ENCODE data around the gene SECISBP2L.
"Not testable (repeated sequence)": the region's sequence is repeated elsewhere in the genome, so short reads cannot be mapped to it uniquely, and the experiment has no call there.

SECISBP2L gene

DNA sequence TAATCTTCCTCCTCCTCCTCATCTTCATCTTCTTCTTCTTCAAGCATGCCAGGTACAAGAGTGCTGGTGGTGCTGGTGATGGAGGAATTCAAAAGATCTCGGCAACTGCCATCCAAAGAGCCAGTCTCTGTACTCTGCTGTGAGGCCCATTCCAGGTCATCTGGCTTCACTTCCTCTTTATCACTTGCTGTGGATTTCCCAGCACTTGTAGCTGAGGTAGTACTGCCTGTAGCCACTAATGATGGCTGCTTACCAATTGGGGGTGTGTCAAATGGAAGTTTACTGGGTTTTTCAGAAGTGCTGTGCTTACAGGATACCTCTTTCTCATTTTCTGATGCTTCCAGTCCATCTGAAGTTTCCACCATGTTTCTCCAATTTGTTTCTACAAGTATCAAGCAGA, 53.7 kb downstream of the SECISBP2L start:
- no peak for DNase-seq

DNA sequence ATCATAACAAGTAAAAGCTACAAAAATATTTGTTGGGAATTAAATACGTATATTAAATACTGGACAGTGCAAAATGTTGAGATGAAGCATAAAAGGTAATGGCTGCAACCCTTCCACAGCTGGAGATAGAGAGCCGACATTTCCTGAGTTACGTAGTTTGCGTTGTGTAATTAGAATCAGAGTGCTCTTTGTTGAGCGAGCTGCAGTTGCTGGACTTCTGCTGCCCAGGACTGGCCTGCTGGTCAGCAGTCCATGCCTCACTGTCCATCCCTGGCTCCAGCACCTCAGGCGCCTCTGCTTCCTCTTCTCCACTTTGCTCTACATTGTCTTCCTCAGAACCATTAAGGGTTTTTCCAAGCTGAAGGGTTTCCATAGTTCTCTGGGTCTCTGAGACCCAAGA, 54.1 kb downstream of the SECISBP2L start:
- no peak for DNase-seq

DNA sequence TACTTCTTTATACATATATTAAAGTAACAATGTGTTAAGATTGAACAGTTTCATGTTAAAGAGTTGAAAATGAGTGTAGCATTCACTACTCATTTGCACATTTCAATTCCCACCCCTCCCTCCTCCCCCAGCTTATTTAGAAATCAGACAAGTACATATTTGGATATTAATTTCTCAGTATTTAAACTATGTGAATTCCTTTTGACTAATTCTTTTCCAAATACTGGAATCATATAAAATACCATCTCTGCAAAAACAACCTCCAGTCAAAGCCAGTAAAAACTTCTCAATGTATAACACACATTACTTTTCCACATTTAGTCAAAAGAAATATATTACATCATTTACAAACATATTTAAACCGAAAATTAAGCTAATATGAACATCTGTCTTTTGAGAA, 57.1 kb downstream of the SECISBP2L start:
- no peak for DNase-seq

DNA sequence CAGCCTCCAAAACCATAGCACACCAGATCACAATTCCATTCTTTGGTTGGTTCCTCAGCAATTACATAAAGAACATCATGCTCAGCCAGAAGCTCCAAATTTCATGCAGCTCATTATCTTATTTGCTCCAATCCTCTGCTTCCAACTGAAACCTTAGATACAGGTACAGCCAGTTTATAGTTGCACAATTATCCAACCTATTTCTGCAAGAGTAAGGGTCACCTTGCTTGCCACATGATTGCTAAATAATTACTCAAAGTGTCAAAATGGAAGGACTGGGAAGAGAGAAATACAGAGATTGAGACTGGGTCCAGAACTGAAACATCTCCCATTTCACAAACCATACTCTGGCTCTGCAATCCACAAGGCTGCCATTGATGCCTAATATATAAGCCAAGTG, 59.1 kb downstream of the SECISBP2L start:
- no peak for DNase-seq

DNA sequence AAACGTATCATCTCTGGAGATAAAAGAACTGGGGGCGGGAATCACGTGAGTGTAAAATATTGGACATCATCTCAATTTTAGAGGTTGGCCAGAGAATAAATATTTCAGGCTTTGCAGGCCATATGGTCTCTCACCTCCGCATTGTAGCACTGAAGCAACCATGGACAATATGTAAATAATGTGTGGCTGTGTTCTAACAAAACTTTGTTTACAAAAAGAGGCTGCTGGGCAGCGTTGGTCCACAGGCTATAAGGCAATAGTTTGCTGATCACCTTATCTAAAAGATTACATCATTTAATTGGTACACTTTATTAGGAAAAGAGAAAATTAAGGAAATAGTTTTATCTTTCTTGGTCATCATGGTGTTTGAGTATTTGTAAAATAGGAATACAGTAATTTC, 60.0 kb downstream of the SECISBP2L start:
- no peak for DNase-seq

DNA sequence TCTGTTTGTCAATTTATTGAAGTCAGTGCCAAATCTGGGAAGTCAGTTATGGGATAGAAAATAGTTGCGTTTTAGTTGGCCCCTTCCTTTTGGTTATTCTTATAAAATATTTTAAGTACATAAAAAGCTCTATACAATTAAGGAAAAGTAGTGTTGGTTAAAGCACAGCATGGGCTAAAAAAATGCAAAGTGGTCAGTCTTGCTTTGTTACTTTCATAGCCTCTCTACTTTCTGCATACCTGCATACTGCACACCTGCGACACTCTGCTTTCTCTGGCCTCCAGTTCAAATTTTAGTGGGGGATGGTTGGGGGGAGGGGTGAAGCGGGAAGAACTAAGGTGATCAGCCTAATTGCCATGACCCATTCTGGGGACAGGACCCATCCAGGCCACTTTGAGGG, 60.7 kb downstream of the SECISBP2L start:
- no peak for DNase-seq

DNA sequence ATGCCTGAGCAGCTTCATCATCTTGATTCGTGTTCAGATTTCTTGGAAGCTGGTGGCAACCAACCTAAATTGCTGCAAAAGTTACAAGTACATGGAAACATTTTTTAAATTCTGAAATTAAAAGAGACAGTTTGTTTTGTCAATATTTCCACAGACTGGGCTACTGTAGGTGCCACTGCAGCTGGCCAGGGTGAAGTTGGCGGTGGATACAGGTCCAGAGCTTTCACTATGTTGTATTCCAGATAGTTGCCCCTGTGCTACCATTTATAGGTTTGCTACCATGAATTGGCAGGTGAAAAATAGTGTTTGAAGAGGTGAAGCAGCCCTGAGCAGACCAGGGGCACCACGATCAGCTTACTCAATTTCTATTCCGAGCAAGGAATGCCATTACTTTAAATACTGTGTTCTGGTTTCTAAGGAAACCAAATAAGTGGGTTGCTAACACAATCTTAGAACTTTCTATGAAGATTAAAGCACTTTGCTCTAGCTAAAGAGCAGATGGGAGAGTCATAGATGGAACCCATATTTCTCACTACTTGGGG, 61.4 kb downstream of the SECISBP2L start:
- no peak for DNase-seq

DNA sequence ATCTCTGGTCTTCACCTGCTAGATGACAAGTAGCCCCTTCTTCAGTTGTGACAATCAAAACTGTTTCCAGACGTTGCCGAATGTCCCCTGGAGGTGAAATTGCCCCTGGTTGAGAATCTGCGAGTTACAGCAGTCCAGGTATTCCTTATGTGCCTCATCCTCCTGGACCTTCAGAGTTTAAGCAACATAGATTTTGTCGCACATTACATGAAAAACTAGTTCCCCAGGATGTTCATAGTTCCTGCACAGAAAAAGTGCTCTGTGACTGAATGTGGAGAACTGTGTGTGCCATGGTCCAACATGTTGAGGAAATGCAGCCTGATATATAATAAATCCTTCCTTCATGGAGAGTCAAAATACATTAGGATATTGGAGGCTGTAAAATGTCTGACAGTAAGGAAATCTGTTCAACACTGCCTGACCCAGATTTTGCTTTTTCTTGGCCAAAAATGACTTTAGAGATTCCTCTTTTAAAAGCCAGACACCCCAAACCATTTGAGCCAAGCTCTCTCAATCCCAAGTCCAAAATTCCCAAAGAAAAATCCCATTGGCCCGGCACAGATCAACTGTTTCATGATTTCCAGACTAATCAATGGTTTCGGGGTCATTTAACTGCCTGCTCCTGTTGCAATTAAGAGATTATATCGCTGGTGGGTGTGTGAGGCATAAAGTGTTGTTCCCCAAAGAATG, 62.1 kb downstream of the SECISBP2L start:
- DNase-seq, result no peak

DNA sequence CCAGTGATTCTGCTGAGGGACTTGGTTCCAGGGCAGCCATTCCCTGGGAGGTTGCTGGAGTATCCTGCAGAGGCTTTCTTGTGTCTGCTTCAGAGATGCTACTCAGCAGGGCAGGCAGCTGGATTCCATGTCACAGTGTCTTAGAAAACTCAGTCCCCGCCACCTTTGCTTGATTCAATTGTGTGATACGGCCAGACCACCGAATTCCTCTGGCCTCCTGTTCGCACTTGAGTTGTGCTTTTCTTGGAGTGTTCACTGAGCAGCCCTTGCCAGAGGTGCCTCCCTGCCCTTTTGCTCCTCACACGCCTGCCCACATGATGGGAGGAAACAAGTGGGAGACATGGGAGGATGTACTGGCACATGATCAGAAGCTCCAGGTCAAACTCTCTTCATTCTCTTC, 62.9 kb downstream of the SECISBP2L start:
- no peak for DNase-seq

DNA sequence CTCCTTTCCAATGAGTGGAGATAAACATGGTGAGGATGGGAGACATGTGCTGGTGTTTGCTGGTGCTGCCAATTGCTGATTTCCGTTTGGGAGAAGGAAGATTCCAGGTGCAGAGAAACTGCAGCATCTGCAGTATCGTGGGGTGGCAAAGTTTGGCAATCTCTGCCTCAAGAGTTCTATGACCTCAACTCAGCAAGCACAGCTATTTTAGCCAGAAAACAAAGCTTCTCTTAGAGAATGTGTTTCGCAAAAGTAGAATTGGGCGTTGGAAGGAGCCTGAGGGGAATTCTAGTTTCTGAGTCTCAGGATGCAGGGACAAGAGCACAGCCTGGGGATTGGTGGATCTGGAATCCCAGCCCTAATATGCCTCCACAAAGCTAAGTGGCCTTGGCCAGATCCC, 64.3 kb downstream of the SECISBP2L start:
- no peak for DNase-seq

DNA sequence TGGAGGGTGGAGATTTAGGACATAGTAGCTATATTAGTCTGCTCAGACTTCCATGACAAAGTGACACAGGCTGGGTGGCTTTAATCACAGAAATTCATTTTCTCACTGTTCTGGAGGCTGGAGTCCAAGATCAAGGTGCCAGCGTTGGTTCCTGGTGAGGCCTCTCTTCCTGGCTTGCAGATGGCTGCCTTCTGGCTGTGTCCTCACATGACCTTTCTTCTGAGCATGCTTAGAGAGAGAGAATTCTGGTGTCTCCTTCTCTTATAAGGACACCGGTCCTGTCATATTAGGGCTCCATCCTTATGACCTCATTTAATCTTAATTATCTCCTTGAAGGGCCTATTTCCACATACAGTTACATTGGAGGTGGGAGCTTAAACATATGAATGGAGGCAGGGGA, 67.6 kb downstream of the SECISBP2L start:
- no peak for DNase-seq

DNA sequence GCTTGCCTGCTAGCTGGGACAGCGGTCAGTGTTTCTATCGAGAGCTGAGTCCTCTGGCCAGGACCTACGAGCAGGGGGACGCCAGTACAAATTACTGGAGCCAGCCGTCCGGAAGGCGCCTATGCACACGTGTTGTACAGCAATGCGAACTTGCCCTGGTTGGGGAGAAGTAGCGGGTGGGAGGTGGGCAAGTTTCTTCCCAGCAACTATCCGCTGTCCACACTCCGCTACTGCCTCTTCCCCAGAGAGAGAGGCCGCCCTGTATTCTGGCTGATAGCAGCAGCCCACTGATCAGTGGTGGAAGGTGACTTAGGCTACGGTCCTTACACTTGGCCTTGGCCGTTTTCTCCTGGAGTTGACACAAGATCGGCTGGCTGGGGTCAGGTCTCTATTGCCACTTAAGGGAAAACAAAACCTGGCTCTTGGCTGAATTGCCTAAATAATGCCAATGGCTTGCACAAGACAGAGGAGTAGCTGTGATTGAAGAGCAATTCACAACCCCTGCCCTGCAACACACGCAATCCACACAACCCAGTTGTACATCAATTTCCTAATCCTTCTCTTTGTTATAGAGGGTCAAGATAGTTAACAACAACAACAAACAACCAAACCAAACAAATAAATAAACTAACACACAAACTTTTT, 69.7 kb downstream of the SECISBP2L start:
- no peak for DNase-seq

DNA sequence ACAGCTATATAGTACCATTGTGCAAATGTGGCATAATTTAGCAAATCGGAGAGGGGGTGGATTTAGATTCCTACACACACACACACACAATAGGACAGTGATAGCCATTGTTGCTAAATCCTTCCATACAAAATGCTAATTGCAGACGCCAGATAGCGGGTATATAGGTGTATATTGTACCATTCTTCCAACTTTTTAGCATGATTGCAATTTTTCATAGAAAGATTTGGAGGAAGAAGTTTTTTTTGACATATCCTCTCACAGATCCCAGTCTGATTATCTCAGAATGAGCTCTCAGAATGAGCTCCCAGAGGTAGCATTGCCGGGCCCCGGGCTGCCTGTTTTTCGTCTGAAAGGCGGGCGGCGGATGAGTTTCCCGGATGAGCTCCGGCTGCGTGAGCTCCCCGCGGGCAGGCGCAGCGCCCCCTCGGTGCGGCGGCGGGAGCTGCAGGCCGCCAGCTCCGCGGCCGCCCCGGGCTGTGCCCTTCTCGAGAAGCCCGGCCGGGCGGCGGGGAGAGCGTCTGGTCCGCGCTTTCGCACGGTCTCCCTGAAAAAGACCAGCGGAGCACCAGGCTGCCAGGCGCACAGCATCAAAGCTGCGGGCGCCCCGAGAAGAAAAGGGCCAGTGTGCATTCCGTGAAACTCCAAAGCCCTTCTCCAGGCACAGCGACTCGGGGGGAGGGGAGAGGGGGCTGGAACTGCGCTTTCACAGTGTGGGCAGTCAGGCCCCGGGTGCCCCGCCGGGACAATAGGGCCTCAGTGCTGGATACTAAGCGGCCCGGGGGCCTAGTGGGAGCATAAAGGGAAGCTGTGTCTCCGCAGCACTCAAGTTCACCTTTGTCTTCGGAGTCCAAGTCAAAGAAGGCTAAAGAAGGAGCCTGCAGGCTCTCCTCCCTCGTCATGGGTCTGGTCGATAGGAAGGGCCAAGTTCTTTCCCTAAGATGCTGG, 70.5 kb downstream of the SECISBP2L start:
- DNase-seq, result peak; percentile 14

DNA sequence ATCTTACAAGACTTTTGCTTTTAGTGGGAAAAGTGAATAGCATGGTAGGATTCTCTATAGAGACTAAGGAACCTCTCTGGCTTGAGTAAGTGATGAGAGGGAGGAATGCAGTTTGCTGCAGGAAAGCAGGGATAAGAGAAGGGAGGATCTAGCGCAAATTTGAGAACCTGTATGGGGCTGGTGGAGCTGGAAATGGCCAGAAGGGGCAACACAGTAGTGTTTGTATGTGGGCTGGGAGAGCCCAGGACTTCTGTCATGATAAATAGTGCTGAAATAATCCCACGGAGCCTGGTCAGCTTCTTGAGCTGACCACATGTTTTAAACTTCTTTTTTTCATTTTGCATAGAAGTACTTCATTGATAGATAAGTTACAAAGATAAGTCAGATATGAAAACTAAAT, 71.4 kb downstream of the SECISBP2L start:
- DNase-seq, result no peak

DNA sequence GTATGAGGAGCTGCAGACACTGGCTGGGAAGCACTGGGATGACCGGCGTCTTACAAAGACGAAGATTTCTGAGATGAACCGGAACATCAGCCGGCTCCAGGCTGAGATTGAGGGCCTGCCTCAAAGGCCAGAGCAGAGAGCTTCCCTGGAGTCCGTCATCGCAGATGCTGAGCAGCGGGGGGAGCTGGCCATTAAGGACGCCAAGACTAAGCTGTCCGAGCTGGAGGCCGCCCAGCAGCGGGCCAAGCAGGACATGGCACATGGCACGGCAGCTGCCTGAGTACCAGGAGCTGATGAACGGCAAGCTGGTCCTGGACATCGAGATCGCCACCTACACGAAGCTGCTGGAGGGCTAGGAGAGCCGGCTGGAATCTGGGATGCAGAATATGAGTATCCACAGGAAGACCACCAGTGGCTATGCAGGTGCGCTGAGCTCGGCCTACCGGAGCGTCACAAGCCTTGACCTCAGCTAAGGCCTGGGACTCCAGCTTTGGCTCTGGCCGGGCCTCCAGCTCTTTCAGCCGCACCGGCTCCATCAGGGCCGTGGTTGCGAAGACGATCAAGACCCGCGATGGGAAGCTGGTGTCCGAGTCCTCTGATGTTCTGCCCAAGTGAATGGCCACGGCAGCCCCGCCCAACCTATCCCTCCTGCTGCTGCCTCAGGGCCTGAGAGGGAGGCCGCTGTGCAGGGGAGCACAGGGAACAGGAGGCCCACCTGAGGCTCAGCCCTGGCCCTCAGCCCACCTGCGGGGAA, 73.3 kb downstream of the SECISBP2L start:
- DNase-seq, result no peak

DNA sequence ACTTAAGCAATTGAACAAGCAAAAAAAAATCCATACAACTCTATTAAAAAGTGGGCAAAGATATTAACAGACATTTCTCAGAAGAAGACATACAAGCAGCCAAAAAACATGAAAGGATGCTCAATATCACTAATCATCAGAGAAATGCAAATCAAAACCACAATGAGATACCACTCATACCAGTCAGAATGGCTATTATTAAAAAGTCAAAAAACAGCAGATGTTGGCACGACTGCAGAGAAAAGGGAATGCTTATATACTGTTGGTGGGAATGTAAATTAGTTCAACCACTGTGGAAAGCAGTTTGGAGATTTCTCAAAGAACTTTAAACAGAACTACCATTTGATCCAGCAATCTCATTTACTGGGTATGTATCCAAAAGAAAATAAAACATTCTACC, 75.3 kb downstream of the SECISBP2L start:
- not testable (repeated sequence) for DNase-seq

DNA sequence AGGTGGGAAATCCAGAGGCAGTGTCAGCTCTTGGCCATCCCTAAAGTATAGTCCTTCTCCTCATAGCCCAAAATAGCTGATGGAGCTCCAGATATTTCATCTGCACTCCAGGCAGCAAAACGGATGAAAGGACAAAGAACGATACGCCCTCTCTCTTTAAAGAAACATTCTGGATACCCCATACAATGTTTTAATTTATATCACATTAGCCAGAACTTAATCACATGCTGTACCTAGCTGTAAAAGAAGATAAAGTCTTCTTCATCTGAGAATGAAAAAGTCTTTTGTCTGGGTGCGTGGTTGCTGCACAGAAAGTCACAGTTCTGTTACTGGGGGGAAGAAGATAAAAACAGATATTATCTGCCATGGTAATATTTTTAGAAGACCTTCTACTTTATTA, 78.2 kb downstream of the SECISBP2L start:
- no peak for DNase-seq

DNA sequence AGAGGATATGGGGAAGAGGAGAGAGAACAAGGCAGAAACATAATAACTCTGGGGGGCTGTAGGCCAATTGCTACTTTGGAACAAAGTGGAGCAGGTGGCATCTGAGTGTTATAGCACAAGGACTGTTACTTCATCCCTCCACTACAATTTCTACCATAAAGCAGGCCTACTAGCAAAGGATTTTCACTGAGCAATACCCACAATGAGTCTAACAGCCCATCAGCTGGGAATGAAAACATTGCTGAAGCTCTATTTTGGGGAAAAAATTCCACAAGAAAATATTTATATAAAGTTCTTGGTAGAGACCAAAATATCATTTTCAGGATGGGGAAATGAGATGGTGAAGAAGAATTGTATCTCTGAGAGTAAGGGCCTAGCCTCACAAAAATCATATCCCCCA, 78.9 kb downstream of the SECISBP2L start:
- no peak for DNase-seq

DNA sequence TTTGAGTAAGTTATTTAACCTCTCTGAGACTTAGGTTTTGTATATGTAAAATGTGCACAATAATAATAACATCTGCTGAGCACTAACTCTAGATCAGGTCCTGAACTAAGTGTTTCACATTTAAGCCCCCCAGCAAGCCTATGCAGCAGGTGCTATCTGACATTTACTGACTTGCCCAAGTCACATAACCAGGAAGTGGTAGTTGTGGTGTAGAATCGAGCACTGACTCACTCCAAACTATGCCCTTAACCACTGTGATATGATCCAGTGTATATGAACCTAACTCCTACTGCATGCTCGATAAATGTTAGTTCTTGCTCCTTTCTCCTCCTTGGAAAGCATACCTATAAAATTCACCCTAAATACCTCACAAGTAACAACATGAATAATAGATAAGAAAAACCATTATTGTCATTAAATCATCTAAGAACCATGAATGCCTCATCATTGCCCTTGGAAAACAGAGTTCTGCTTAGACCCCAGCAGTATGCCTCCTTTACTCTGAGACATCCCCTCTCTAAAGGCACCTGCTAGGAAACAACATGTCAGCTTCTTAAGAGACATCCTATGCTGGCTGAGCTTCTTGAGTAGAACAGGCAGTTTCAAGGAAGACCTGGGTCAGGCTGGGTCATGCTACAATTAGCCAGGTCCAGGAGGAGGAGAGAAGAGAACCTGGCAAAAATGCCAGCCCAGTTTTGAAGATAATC, 79.5 kb downstream of the SECISBP2L start:
- no peak for DNase-seq

DNA sequence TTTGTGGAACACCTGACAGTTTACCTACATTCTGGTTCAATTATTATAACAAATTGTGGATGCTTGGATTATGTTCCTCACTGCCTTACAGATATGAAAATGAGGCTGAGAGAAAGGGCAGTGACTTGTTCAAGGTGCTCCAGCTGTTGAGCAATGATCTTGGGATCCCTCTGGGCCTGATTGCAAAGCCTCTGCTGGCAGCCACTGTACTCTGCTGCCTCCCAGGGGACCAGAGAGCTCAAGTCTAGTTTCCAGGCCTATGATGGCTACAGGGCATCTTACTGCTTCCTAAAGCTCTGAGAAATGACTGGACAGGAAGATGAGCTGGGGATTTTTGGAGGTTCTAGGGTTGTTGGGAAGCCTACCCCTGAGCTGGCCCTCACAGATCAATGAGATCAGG, 80.3 kb downstream of the SECISBP2L start:
- DNase-seq, result no peak

DNA sequence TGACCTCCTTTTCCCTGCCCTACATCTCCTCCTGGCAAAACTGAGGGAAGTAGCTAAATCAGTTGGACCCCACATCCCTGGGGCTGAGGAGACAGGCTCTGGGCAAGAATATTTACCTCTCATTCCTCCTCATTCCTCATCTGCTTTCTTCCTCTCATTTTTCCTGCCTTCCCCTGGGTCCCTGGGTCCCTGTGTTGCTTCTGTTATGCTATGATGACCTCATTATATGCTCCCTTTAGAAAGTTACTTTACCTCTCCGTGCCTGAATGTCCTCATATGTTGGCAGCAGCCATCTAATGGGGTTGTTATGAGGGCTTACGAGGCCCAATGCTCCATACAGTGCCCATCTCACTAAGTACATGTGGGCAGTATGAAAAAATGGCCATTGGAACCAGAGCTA, 81.3 kb downstream of the SECISBP2L start:
- DNase-seq, result no peak

DNA sequence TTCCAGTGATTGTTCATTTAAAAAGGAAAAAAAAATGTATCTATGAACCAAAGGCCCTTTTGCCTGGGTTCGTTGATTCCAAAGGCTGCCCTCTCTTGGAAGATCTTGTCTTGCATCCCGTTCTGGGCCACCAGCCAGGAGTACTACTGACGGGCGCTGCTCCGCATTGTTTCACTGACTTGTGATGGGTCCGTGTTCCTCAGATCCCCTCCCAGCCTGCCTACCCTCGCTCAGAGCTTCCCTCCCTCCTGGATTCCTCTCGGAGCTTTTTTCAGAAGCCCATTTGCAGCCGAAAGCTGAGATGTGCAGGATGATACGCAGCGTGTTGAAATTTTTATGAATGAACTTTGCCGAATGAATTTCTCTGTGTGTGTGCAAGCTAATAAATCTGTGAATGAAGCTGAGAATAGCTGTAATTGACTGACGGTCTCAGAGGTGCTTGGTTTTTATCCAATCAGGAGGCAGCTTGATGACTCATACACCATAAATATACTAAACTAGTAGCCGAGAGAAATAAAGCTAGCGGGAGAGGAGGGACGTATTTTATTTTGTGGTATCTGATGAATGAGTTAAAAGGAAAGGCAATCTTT, 82.6 kb downstream of the SECISBP2L start, which contains the start of gene SHC4:
Gene SHC4 (minus strand): TSS at position 396 of the 590 bp plus-strand sequence. CDS start 904 bp downstream, outside the sequence.
- DNase-seq, result peak; percentile 21
